H1 (cell line): ENCODE results near the gene FRK. TPM values are rescaled to one million over a fixed set of nuclear protein-coding genes. Genes with fewer than 3 reads are reported as not detected.

Source experiments
- CHD2 ChIP-seq: IDR thresholded peaks from 2 replicates; pipeline ENCODE4 v1.6.1; 2012; ENCODE audit warnings: low read length, improper control_type of control experiment
- CHD7 ChIP-seq: fragments of 300-600 bp; sonication (generic); IDR thresholded peaks from 2 replicates; pipeline ENCODE4 v1.7.1; 2012; ENCODE audit warnings: low read length, moderate library complexity, mild to moderate bottlenecking, inconsistent platforms; ENCODE audit not compliant: insufficient replicate concordance
- KDM5A ChIP-seq: fragments of 200-600 bp; IDR thresholded peaks from 2 replicates; pipeline ENCODE4 v1.7.1; 2012; ENCODE audit warnings: mild to moderate bottlenecking, low read length, inconsistent platforms, mixed read lengths
- SAP30 ChIP-seq: fragments of 300-600 bp; sonication (generic); IDR thresholded peaks from 2 replicates; pipeline ENCODE4 v1.7.1; 2012; ENCODE audit warnings: low read length, moderate library complexity, mild to moderate bottlenecking, inconsistent platforms; ENCODE audit not compliant: insufficient read depth, insufficient replicate concordance
- SIN3A ChIP-seq, 2 experiments: IDR thresholded peaks in 1 of 2; conservative IDR thresholded peaks in 1 of 2; 2 replicates each; pipeline ENCODE4 v1.6.1; 2011 to 2012; ENCODE audit warnings: low read length in 2 of 2, improper control_type of control experiment in 1 of 2, low read depth in 1 of 2, mild to moderate bottlenecking in 1 of 2
- SP2 ChIP-seq: IDR thresholded peaks from 2 replicates; pipeline ENCODE4 v1.6.1; 2012; ENCODE audit warnings: mild to moderate bottlenecking, low read length, inconsistent platforms
- polyA plus RNA-seq, 7 experiments: library from polyadenylated mRNA; depleted of rRNA in 3 of 7; stranded (reverse) in 5 of 7; unstranded in 2 of 7; fragments of >200 nt in 5 of 7; fragments of 200-250 nt in 2 of 7; gene quantifications; 1 replicate in 5 of 7; 2 replicates in 1 of 7; 4 replicates in 1 of 7; pipeline versions ENCODE4 v1.2.1 to v1.2.3, GENCODE V29; 2011 to 2013; ENCODE audit warnings: missing spikeins in 2 of 7, mixed read lengths in 2 of 7
- total RNA-seq: library from RNA; stranded (reverse); fragmentation: NEBNext Ultra II Directional; extraction: Animal tissue kit (Norgen Biotek cat#: 25700); gene quantifications from 2 replicates; pipeline ENCODE4 v1.2.1, GENCODE V29; 2021

The FRK gene
- total and polyA plus RNA-seq, 2 of the 8 experiments (the other 6 are each of a cell fraction or from before 2014, with no cell fraction given): 0.11 to 0.24 TPM

GRCh38 chr6:116101302-116101718 is 40.6 kb upstream of the FRK start (continued):
- TF ChIP-seq CHD7 (no peak), CHD2 (no peak; the same call in 1 of the 2 replicates), SAP30 (no peak), SIN3A (conservative IDR thresholded peaks at IDR 0.05 in 1 of 2, IDR thresholded peaks at IDR 0.05 in 1 of 2; ENCODE audit: low read depth in 1 of 2, low read length in 2 of 2) (no peak), SP2 (no peak), KDM5A (no peak)
